ENCODE results near the gene UVSSA.

DNA sequence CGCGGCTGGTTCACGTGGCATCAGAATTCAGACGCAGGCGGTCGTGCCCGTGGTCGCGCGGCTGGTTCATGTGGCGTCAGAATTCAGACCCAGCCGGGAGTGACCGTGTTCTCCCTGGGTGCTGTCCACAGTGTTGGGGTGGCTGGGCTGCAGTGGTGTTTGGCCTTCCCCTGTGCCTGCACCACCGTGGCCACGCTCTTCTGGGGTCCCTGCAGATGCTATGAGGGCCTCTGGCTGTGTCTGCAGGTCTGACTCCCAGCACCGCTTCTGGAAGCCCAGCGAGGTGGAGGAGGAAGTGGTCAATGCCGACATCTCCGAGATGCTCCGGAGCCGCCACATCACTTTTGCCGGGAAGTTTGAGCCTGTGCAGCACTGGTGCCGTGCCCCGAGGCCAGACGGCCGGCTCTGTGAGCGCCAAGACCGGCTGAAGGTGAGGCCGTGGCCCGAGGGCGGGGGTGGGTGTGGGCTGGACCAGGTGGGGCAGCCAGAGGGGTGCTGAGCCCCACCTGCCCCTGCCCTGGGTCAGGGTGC, 32.9 kb downstream of the UVSSA start:
- no peak for TF ChIP-seq CTCF (IDR thresholded peaks at IDR 0.05)
- no peak for TF ChIP-seq POLR2A (IDR thresholded peaks at IDR 0.05)

Measured in body of pancreas (tissue), 4 donors.